C4-2B (cell line): ENCODE data around the gene RNF123.

ENCODE experiments used
- H3K27ac ChIP-seq: fragments of 450-650 bp; 2 replicates; pipeline ENCODE4 v1.5.1; 2017
- CTCF ChIP-seq: fragments of 450-650 bp; conservative IDR thresholded peaks from 2 replicates; pipeline ENCODE4 v1.5.1; 2017; ENCODE audit warnings: mild to moderate bottlenecking
- ZFX ChIP-seq: fragments of 450-650 bp; IDR thresholded peaks from 2 replicates; pipeline ENCODE4 v1.6.1; 2017

RNF123 gene

GRCh38 chr3:49757197-49757596 is 67.8 kb downstream of the RNF123 start:
- H3K27ac ChIP-seq = no peak overlapping the region

GRCh38 chr3:49759226-49759625 is 69.9 kb downstream of the RNF123 start:
- TF ChIP-seq CTCF (no peak), ZFX (no peak)

More at GRCh38 chr3:49757197-49757596, 67.8 kb downstream of the RNF123 start:
- TF ChIP-seq CTCF (no peak), ZFX (no peak)

GRCh38 chr3:49761661-49762060 is 72.3 kb downstream of the RNF123 start:
- TF ChIP-seq ZFX (no peak), CTCF (no peak)
- no peak overlapping the region for H3K27ac ChIP-seq

More at GRCh38 chr3:49759226-49759625, 69.9 kb downstream of the RNF123 start:
- no peak overlapping the region for H3K27ac ChIP-seq

GRCh38 chr3:49763981-49764380 is 74.6 kb downstream of the RNF123 start:
- no peak overlapping the region for H3K27ac ChIP-seq
- TF ChIP-seq ZFX (no peak), CTCF (no peak)

- TF ChIP-seq ZFX = no peak
- no peak for TF ChIP-seq CTCF
- H3K27ac ChIP-seq = peak overlapping the region; percentile 47
Measured at GRCh38 chr3:49769286-49769915, 80.0 kb downstream of the RNF123 start.

- TF ChIP-seq CTCF (no peak), ZFX (no peak)
- H3K27ac ChIP-seq = peak overlapping the region; percentile 47
Measured at GRCh38 chr3:49769926-49770325, 80.6 kb downstream of the RNF123 start.
